KMS-11 (cell line): ENCODE data around the gene TNFAIP3.

Experiments used
- H2AFZ ChIP-seq: fragments of 200-600 bp; sonication (generic); 2 replicates; pipeline ENCODE4 v1.6.1; 2016; ENCODE audit warnings: antibody characterized with exemption, mixed run types, low read depth
- H3K27ac ChIP-seq: fragments of 200-600 bp; sonication (generic); 2 replicates; pipeline ENCODE4 v1.6.1; 2016; ENCODE audit warnings: mild to moderate bottlenecking, mixed run types
- H3K27me3 ChIP-seq: fragments of 200-600 bp; sonication (generic); 2 replicates; pipeline ENCODE4 v1.6.1; 2017; ENCODE audit warnings: mild to moderate bottlenecking, low read depth, mixed run types, moderate library complexity; ENCODE audit not compliant: insufficient read depth
- H3K36me3 ChIP-seq: fragments of 200-600 bp; sonication (generic); 2 replicates; pipeline ENCODE4 v1.6.1; 2017; ENCODE audit warnings: mild to moderate bottlenecking, mixed run types; ENCODE audit not compliant: insufficient read depth
- H3K4me1 ChIP-seq: fragments of 200-600 bp; sonication (generic); 2 replicates; pipeline ENCODE4 v1.6.1; 2016; ENCODE audit warnings: mild to moderate bottlenecking, low read depth, mixed run types; ENCODE audit not compliant: poor library complexity, severe bottlenecking
- H3K4me2 ChIP-seq: fragments of 200-600 bp; sonication (generic); 2 replicates; pipeline ENCODE4 v1.7.0; 2016; ENCODE audit warnings: mild to moderate bottlenecking, mixed run types
- H3K4me3 ChIP-seq: fragments of 200-600 bp; sonication (generic); IDR thresholded peaks from 2 replicates; pipeline ENCODE4 v1.6.1; 2017; ENCODE audit warnings: low read depth, low read length, mixed read lengths; ENCODE audit not compliant: insufficient read depth
- H3K79me2 ChIP-seq: fragments of 200-600 bp; sonication (generic); 2 replicates; pipeline ENCODE4 v1.6.1; 2016; ENCODE audit warnings: low read depth, mixed run types; ENCODE audit not compliant: insufficient read depth
- H3K9ac ChIP-seq: fragments of 200-600 bp; sonication (generic); 2 replicates; pipeline ENCODE4 v1.6.1; 2016; ENCODE audit warnings: mild to moderate bottlenecking, mixed run types
- H4K20me1 ChIP-seq: fragments of 200-600 bp; sonication (generic); 2 replicates; pipeline ENCODE4 v1.6.1; 2016; ENCODE audit warnings: mild to moderate bottlenecking, mixed run types; ENCODE audit not compliant: insufficient read depth
- TF ChIP-seq, protein P1 (sequence below): fragments of 200-600 bp; sonication (generic); conservative IDR thresholded peaks from 2 replicates; pipeline ENCODE4 v1.6.1; 2017; ENCODE audit warnings: low read depth, mild to moderate bottlenecking, antibody characterized with exemption, low read length, moderate library complexity, mixed read lengths

Gene TNFAIP3

DNA sequence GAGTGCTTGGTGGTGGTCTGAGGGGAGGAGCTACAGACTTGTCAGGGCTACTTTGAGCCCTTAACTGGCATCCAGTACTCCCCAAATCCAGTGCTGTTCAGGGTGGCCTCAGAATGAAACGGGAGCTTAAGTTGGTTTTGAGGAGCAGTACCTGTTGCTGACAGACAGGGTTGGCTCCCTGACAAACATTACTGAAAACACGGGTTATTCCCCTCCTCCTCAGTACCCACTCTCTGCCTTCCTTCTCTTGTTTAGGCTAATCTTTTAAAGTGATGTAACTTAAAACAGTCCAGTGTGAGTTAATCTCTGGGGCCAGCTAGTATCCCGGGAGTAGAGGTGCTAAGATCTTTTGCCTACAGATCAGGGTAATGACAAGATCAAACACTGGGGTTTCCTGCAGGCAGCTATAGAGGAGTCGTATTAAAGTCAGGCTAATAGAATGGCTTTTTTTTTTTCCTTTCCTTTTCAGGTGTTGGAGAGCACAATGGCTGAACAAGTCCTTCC lies 3.7 kb downstream of the TNFAIP3 start:
- Histone ChIP-seq H3K4me2 (peak overlapping the region; percentile 99), H2AFZ (no peak overlapping the region), H4K20me1 (no peaks in the 10 kb centered on the region), H3K27me3 (no peaks in the 10 kb centered on the region), H3K27ac (peak overlapping the region; percentile 90), H3K4me3 (no peak overlapping the region), H3K9ac (peak overlapping the region; percentile 92), H3K36me3 (peaks cover 35% of the 10 kb centered on the region; the same call in 1 of the 2 replicates), H3K4me1 (peaks cover 44% of the 10 kb centered on the region), H3K79me2 (peaks cover 95% of the 10 kb centered on the region)
- TF ChIP-seq, protein P1, sequence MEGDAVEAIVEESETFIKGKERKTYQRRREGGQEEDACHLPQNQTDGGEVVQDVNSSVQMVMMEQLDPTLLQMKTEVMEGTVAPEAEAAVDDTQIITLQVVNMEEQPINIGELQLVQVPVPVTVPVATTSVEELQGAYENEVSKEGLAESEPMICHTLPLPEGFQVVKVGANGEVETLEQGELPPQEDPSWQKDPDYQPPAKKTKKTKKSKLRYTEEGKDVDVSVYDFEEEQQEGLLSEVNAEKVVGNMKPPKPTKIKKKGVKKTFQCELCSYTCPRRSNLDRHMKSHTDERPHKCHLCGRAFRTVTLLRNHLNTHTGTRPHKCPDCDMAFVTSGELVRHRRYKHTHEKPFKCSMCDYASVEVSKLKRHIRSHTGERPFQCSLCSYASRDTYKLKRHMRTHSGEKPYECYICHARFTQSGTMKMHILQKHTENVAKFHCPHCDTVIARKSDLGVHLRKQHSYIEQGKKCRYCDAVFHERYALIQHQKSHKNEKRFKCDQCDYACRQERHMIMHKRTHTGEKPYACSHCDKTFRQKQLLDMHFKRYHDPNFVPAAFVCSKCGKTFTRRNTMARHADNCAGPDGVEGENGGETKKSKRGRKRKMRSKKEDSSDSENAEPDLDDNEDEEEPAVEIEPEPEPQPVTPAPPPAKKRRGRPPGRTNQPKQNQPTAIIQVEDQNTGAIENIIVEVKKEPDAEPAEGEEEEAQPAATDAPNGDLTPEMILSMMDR, result 0 out of 2 replicates have a peak, but pooled peaks have one; percentile 28

DNA sequence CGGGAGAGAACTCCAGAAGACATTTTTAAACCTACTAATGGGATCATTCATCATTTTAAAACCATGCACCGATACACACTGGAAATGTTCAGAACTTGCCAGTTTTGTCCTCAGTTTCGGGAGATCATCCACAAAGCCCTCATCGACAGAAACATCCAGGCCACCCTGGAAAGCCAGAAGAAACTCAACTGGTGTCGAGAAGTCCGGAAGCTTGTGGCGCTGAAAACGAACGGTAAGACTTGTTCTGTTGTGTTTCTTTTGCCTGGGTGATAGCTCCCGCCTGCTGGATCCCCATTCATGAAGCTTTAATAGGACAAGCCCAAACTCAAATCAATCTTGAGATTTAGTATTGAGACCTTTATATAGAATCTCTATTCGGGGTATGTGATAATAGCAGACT lies 4.2 kb downstream of the TNFAIP3 start:
- Histone ChIP-seq H3K4me1 (peaks cover 44% of the 10 kb centered on the region), H3K36me3 (peaks cover 38% of the 10 kb centered on the region; the same call in 1 of the 2 replicates), H3K27me3 (no peaks in the 10 kb centered on the region), H3K9ac (peak overlapping the region; percentile 92), H3K27ac (peak overlapping the region; percentile 90), H3K79me2 (peaks cover 95% of the 10 kb centered on the region), H3K4me3 (no peak overlapping the region), H4K20me1 (no peaks in the 10 kb centered on the region), H3K4me2 (peak overlapping the region; percentile 99), H2AFZ (no peak overlapping the region)
- TF ChIP-seq, protein P1, result no peak

DNA sequence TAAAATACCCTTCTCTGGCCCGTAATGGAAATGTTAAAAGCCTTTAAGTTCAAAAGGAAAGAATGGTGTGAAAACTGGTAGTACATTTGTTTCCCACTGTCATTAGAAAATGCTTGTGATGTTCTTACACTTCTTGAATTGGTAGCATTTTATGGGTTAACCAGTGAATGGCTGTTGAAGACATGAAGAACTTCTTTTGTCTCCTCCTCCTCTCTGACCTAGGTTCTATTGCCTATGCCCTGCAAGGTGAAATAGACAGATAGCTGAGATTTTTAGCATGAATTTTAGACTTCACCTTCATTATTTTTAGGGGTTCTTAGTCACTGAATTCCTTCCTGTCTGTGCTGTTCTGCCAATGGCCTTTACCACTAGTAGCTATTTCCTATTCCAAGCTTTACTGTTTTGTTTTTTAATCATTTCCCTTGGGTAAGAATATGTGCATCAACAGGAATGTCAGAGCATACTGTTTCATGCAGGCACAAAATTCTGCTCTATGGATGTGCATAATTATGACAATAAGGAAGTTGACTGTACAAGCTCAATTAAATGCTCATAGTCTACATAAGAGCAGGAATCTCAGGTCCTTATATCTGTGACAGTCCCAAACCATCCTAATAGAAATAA lies 4.9 kb downstream of the TNFAIP3 start:
- TF ChIP-seq, protein P1, result no peak
- peak overlapping the region; percentile 92; the same call in 1 of the 2 replicates for H3K9ac ChIP-seq
- H4K20me1 ChIP-seq, result no peaks in the 10 kb centered on the region
- H3K4me3 ChIP-seq, result no peak overlapping the region
- peak overlapping the region; percentile 99 for H3K4me2 ChIP-seq
- no peak overlapping the region for H2AFZ ChIP-seq
- peak overlapping the region; percentile 90; the same call in 1 of the 2 replicates for H3K27ac ChIP-seq
- H3K79me2 ChIP-seq, result peaks cover 98% of the 10 kb centered on the region
- peaks cover 50% of the 10 kb centered on the region for H3K4me1 ChIP-seq
- peaks cover 44% of the 10 kb centered on the region; the same call in 1 of the 2 replicates for H3K36me3 ChIP-seq
- no peaks in the 10 kb centered on the region for H3K27me3 ChIP-seq

DNA sequence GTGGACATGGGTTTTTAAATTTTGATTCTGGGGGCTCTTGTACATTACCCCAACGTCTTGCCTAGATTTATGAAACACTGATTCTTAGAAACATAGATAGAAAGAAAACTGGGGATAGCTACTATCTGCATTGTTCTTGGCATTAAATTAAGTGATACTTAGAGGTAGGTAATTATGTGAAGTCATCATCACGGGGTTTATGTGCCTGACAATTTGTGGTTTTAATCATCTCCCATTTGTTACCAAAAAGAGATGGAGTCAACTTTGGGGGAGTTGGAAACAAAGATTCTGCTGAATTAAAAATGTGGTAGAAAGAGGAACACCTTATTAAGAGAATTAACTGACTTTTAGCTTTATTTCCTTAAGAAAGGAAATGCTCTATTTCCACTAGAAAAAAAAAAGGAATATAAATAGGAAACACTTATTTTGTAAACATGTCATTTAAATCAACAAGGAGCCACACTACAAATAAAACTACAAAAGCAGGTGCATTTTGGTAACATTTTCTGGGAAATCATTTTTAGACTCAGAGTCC lies 5.6 kb downstream of the TNFAIP3 start:
- Histone ChIP-seq H3K27me3 (no peaks in the 10 kb centered on the region), H3K4me1 (peaks cover 57% of the 10 kb centered on the region), H3K4me3 (no peak overlapping the region), H2AFZ (no peak overlapping the region), H3K27ac (peak overlapping the region; percentile 90; the same call in 1 of the 2 replicates), H4K20me1 (no peaks in the 10 kb centered on the region), H3K4me2 (peak overlapping the region; percentile 99), H3K36me3 (peaks cover 49% of the 10 kb centered on the region; the same call in 1 of the 2 replicates), H3K9ac (peak overlapping the region; percentile 92; the same call in 1 of the 2 replicates), H3K79me2 (peaks cover 99% of the 10 kb centered on the region)
- TF ChIP-seq, protein P1, result no peak
